HK-2 (cell line): ENCODE results near the gene MEPE.

Source experiments
- DNase-seq: peaks from one replicate; pipeline ENCODE4 v3.0.0-alpha.2; 2018; ENCODE audit not compliant: unreplicated experiment

The MEPE gene

DNA sequence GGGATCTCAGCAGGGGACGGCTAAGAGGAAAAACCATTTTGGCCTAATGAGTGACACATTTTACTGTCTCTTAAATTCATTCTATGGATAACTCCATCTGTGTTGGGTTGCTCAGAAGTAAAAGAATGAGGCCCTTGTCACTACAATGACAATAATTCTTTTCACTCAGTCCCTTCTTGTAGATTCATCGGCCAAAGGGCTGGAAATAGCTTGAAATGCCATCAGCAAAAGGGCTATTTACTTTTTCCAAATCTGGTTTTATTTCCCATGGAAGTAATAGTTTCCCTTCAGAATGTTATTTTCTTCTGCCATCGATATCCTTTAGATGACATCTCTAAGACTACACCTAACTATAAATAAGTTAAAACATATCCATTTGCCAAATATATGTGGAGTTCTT lies 7.4 kb downstream of the MEPE start:
- no peak for DNase-seq

DNA sequence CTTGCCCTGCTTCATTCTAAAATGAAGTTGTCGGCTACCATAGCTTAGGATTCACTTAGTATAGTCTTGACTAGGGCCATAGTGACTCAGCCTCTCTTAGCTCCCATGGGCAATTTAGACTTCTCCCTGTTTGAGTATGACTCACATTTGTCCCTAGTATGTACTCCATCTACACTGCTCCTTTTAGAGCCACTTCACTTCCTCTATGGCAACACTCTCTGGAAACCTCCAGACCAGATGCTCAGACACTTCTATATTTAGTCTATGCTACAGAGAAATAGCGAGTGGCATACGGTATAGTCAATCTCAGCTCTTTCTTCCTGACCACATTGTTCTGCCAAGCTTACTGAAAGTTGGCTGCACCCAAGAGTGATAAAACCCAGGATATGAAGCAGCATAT lies 11.2 kb downstream of the MEPE start:
- no peak for DNase-seq

DNA sequence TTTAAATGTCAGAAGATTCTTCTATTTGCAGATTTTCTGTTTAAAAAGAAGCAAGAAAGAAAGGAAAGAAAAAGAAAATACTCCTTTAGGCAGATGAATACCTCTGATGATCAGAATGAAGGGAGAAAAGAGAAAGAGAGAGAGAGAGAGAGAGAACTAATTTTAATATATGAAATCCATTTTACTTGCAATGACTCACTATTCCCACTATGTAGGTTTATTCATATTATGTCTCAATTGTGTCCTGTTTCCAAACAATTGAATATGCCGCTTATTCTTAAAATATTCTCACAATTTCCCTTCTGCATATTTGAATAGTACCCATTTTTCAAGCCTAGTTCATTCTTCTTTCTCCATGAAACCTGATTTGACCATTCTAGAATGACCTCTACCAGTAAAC lies 11.7 kb downstream of the MEPE start:
- DNase-seq, result no peak

DNA sequence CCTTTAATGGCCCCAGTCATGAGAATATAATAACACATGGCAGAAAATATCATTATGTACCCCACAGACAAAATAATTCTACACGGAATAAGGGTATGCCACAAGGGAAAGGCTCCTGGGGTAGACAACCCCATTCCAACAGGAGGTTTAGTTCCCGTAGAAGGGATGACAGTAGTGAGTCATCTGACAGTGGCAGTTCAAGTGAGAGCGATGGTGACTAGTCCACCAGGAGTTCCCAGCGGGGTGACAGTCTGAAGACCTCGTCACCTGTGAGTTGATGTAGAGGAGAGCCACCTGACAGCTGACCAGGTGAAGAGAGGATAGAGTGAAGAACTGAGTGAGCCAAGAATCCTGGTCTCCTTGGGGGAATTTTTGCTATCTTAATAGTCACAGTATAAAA lies 13.5 kb downstream of the MEPE start:
- DNase-seq, result no peak

DNA sequence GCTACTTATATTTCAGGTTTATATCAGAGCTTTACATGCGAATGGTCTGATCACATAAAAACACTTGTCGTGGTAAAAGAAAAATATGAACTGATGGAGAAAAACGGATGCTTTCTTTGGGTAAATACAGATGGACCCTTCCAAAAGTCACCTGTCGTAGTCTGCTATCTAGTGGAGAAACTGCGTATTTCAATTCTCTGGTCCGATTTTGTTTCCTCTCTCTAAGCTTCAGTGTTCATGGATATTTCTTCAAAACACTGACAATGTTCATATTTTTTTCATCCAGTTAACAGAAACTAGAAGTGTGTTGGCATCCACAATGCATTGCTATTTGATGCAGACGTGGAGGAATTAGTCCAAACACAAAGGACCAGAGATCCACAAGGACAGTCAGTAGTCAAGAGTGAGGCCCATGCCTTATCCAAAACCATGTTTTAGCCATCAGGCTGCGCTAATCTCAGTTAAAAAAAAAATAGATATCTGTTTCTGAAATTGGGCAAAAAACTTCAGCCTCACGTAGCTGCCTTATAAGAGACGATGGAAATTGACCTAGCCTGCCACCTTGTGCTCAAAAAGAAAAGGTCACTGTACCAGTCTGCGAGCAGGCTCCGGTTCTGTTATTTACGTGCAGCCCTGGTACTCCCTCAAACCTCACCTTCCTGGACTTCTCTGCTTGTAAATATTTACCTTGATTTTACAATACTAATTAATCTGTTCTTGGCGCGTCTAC lies 16.0 kb downstream of the MEPE start:
- DNase-seq, result peak; percentile 37

DNA sequence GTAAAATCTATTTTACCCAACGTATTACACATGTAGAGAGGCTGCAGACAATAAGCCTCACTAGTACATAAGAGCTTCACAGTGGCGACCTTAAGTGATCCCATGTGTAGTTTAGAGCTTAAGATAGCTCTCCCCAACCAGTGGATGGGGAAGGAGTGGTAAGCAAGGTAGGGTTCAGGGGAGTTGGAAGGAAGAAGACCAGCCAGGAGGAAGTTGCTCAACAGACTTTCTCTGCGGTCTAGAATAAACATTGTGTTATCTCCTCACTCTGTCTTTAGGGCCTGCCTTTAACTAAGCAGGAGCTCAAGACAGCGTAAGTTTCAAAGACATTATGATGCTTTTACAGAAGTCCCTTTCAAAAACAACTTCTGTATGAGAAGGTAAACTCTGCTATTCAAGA lies 16.8 kb downstream of the MEPE start:
- no peak for DNase-seq

DNA sequence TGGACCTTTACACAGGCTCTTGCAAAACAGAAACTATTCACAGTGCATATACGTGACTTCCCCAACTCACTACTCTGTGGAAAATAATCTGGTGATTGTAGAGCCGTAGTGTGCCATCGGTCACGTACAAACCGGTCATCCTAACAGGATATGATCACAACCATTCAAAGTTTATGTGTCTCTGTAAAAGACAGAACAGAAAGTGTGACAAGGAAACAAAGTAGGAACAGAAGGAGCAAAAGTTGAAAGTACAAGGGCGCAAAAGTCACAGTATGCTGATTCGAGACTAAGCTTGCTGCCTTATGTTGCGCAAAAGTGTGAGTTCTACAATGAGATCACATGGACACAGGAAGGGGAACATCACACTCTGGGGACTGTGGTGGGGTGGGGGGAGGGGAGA lies 18.6 kb downstream of the MEPE start:
- no peak for DNase-seq

DNA sequence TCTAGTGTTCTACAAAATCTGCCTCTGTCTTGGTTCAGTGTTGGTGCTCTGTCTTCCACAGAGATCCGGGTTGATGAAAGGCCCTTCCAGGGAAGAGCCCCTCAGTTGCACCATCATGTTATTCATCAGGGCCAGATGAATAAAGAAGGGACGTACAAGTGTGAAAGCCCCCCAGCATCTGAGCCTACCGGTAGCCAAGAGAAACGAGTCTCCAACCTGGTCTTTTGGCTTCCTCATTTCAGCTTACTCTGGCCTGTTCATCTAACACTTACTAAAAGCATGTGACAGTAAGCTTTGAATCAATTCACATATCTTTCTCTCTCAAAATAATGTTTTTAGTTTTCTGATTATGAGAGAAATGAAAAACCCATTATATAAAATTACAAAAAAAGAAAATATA lies 19.2 kb downstream of the MEPE start:
- no peak for DNase-seq

DNA sequence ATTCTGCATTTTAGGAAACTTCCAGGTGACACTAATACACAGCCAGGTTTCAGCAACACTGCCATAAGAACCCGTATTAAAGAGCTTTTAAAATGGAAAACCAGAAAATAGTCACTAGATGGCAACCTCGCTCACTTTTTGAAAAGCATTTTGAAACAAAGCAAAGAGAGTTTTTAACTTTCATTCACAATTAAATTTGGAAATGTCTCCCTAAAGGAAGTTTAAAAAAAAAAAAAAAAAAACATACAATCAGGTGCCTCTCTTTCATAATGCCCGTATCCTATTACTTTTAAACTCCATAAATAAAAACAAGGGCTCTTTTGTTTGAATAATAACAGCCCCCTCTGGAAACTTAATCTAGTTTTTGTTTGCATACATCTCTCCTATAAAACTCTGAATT lies 20.3 kb downstream of the MEPE start:
- DNase-seq, result no peak

DNA sequence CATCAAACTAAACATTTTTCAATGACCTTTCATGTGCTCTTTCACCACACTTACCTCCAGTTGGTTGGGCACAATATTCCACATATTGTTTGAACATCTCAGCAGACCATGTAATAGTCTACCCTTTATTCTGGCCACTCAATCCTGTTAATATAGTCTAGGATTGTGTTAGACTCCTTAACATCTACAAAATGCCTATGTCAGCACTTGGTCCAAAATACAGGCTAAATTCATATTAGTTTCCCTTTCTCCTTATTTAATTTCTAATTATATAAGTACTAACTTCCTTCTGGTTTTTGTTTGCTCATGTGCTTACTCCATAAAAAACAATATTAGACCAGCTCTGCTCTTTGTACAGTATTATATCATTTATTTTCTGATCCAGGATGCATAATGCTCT lies 21.1 kb downstream of the MEPE start:
- no peak for DNase-seq

DNA sequence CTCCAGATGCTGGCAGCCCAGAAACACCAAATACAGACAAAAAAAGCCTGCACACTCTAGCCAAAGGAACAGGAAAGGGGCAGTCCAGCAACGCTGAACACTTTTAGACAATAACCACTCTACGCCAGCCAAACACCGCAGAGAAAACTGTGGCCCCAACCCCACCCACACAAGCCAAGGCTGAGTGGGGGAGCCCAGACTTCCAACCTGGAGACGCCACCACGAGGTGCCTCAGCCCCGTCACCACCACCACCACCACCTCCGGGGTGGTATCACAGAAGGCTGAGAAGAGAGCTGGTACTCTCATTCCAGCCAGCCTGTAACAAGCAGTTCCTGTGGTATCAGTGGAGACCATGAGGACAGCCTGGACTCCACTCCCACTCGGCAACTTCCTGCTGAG lies 22.8 kb downstream of the MEPE start:
- DNase-seq, result no peak

DNA sequence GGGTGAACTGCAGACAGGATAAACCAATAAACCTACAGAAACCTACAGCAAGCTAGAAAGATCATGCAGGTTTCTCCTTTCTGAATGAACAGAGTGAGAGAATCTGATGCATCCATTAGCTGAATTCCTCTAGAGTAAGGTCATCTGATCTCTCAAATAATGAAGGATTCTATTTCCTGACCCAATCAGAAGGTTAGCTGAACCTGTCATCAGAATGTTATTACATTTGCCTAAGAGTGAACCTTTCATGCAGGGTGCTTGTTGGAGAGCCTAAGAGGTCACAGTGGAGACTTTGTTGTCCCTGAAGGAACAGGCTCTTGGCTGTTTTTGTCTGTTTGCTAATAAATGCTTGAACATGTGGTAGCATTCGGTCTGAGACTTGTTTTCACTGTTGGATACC lies 24.0 kb downstream of the MEPE start:
- DNase-seq, result no peak

DNA sequence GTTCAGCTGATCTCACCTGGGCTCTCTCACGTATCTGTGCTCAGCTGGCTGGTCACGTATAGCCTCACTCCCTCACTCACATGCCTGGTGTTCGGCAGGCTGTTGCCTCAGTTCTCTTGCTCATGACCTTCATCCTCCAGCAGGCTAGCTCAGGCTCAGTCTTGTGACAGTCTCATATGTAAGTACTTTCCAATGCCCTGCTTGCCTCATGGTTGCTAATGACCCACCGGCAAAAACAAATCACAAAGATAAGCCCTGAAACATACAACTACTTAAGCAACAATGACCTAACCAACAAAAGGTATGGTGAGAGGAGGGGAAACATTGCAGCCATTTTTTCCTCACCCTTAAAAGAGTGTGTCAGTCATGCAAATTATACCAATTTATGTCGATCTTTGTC lies 25.0 kb downstream of the MEPE start:
- no peak for DNase-seq

DNA sequence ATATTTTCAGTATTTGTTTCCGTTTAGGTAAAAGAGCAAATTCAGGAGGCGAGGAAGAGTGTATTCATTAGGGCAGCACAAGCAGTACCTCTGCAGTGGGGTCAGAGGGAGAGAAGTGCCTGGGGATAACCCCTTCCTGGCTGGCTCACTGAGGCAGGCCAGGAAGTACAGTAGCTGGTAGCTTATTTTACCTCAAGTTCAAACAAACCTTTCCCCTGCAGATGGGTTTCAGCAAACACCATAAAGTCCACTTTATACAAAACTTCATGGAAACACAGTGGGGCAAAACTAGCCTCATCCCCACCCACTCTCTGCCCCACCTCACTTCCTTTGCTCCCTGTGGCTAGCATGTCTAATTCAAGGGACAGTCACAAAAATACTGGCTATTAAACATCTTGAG lies 29.5 kb downstream of the MEPE start:
- no peak for DNase-seq

DNA sequence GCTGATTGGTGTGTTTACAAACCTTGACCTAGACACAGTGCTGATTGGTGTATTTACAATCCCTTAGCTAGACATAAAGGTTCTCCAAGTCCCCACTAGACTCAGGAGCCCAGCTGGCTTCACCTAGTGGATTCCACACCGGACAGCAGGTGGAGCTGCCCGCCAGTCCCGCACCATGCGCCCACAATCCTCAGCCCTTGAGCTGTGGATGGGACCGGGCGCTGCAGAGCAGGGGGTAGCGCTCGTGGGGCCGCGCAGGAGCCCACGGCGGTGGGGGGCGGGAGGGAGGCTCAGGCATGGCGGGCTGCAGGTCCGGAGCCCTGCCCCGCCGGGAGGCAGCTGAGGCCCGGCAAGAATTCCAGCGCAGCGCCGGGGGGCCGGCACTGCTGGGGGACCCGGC lies 30.7 kb downstream of the MEPE start:
- no peak for DNase-seq

DNA sequence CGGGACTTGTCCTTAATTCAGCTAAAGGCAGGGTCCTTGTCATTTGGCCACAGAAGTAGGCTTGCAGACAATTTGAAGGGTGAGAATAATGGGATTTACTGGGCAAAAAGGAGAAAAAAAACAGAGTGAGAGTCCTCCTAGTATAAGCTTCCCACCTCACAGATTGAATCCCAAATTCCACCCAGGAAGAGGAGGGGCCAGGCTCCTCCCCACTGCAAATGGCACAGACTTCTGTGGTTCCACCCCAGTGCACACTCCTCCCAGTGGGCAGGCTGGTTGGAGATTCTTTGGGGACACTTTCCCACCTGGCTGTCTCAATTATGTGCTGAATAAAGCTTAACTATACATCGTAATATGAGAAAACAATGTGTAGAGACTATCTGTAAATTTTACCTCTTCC lies 31.6 kb downstream of the MEPE start:
- no peak for DNase-seq

DNA sequence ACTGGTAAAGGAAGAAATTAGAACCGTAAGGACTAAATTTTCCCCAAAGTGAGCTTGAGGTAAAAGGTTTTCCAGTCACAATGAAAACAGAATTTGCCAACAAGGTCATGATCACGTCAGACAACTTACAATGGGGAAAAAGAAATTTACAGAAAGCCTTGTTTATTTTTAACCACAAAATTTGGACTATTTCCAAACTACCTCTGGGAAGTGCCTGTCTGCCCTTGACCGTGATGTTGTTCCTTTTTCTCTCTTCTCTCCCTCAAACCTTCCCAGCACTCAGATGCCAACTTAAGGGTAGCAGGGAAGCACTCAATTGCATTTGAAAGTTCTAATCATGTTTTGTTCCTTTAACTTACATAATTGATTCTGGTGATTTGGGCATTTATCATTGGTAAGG lies 32.5 kb downstream of the MEPE start:
- no peak for DNase-seq

DNA sequence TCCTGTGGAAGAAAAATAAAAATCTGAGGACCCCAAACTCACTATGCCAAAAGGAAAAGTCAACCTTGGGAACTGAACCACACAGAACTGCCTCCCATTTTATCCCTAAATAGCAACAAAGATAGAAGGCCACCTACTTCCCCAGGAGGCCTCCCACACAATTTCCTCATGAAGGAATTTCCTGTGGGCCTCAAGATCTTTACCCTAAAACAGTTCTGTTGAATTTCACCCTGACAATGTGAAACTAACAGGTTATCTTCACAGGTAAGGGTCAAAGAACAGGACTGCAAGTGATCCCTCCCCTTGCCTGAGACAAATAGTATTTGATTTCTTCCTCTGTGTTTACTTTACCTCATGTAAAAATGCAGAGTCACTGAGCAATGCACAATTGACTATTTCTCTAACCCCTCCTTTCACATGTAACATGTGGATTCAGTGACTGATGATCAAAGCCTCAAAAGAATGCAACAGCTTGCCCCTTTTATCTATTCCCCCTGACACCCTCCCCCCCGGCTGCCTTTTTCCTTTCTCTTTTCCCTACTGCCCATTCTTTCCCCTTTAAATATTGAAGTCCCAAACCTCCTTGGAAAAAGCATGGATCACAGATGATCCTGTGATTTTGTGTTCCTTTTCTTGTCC lies 33.3 kb downstream of the MEPE start:
- no peak for DNase-seq

DNA sequence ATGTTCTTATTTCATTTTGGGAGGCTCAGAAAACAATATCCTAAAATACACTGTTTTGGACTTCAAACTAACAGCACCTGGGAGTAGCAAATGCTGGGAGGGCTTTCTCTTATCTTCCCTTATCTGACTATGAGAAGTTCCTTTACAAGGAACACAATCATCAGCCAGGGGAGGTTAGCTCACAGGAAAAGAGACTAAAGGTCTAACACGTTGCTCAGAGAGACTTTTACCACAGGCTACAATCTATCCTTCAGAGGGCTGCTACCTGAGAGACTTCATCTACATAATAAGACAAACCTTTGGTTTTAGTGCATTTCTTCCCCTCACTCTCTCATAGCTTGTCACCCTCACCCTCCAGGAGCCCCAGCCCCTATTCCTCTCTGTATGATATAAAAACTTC lies 35.8 kb downstream of the MEPE start:
- DNase-seq, result no peak

DNA sequence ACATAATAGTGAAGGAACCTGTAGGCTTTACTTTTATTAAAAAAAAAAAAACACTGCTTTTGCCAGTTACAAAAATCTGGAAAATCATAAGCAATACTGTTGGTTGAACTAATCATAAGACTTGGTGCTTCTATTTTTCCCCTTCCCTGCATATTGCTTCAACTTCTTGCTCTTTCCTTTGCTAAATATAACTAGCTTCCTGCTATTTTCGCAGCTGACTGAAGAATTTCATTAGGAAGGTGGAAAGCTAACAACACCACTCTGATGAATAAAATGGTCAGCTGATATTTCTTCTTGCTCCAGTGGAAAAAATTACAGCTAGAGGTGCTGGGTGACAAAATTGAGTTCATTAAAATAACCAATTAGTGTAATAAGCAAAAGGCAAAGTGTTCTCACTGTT lies 39.3 kb downstream of the MEPE start:
- DNase-seq, result no peak

DNA sequence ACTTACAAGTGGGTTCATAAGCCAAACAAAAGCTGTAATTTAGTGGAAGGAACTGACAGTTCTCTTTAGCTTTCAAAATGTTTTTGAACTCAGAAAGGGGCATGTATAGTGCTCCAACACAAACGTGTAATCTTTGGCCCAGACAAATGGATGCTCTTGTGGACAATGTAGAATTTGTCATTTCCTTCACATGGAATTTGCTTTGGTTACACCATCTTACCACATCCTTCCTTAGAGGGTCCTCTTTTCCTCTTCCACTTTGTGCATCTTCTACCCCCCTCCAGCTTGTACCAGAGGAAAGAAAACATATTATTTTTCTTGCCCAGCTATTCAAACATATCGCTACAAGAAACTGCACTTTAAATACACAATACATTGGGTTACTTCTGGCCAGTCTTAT lies 42.4 kb downstream of the MEPE start:
- DNase-seq, result no peak

DNA sequence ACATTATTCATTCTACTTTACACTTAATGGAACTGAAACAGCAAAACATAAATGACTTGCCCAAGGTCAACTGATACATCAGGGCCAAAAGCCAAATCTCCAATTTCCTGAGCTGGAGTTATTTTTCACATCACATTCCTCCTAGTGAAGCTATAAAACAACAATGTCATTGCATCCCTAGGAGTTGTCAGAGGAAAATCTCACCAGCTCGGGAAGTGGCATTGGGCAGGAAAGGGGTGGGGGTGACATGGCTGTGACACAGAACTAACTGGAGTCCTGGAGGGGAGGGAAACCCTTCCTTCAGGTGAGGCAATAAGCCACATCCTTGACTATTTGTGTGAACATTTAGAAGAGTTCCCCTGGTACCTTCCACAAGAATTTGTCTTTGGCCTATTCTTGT lies 47.3 kb downstream of the MEPE start:
- DNase-seq, result no peak

DNA sequence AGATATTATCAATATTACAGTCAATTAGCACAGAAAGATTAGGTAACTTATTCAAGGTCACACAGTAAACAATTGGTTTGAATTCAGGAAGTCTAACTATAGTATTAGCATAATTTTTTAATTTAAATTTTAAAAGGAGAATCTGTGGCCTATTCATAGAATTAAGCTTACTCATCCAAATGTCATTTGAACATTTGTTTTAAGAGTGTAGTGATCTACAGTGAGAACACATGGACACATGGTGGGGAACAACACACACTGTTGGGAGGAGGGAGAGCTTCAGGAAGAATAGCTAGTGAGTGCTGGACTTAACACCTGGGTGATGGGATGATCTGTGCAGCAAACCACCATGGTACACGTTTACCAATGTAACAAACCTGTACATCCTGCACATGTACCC lies 48.3 kb downstream of the MEPE start:
- DNase-seq, result no peak

DNA sequence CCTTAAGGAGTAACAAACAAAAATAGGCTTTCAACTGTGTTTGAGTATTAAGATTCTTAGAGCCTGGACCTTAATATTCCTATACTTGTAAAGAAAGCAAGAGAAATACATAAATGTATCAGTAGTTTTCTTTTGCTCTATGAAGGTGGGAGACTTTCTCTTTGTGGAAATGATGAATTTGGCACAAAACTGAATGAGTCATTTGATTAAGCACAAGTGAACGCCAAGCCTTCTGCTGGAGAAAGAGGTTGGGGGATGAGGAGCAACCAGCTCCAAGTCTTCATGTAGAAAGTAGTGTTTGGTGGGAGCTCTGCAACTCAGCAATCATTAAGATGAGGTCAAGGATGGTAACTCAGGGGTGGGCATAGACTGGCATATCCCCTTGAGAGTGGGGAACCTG lies 49.6 kb downstream of the MEPE start:
- DNase-seq, result no peak
